ENCODE data around the gene ASIC4.

Gene ASIC4

DNA sequence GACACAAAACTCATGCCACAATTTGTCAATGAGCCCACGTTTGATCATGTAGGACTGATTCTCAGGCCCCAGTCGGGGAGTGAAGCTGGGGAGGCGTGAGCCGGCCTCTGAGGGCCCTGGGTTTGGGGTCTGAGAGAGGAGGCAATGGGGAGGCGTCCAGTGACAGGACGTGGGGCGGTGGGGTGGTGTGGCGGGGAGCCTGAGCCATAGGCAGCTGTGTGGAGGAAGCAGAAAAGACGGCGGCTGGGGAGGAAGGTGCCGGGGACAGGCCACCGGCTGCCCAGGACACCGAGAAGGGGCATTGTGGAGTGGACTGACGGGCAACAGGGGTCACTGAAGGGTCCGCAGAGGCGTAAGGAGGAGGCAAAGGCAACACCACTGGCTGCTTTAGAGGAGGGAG lies 22.1 kb downstream of the ASIC4 start:
- no peak for DNase-seq (ENCODE audit: low read depth)

- DNase-seq (ENCODE audit: low read depth), result no peak
Observed at GRCh38 chr2:219536967-219537366, 22.7 kb downstream of the ASIC4 start.

DNA sequence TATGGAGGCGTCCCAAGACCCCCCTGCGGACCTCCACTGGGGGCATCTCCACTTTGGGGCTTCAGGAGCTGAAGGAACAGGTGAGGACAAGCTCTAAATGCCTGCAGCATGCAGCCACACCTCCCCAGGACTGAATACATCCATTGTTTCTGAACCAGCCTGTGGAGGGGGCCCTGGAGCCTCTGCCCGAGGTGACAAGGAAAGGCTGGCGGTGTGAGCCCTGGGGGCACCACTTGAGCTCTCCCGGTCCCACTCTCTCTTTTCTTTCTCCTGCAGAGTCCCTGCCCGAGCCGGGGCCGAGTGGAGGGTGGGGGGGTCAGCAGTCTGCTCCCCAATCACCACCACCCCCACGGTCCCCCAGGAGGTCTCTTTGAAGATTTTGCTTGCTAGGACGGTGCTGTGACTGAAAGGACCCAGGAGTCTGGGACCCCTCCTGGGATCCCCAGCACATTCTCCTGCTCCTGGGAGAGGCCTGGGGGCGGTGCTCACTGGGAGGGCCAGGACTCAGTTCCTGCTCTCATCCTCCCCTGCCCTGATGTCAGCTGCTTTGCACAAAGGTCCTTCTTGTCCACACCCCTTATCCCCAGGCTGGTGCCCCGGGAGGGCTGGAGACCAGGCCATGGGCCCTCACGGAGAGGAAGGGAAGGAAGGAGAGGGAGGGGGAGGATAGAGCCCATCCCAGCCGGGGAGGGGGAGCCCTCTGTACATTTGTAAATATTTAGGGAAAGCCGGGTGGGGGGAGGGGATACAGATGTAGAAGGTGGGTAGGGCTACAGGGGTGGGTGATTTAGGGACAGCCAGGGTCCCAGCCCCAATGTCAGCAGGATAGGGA lies 23.6 kb downstream of the ASIC4 start:
- DNase-seq (ENCODE audit: low read depth), result no peak

GRCh38 chr2:219538504-219538951 lies 24.2 kb downstream of the ASIC4 start:
- DNase-seq (ENCODE audit: low read depth), result no peak

DNA sequence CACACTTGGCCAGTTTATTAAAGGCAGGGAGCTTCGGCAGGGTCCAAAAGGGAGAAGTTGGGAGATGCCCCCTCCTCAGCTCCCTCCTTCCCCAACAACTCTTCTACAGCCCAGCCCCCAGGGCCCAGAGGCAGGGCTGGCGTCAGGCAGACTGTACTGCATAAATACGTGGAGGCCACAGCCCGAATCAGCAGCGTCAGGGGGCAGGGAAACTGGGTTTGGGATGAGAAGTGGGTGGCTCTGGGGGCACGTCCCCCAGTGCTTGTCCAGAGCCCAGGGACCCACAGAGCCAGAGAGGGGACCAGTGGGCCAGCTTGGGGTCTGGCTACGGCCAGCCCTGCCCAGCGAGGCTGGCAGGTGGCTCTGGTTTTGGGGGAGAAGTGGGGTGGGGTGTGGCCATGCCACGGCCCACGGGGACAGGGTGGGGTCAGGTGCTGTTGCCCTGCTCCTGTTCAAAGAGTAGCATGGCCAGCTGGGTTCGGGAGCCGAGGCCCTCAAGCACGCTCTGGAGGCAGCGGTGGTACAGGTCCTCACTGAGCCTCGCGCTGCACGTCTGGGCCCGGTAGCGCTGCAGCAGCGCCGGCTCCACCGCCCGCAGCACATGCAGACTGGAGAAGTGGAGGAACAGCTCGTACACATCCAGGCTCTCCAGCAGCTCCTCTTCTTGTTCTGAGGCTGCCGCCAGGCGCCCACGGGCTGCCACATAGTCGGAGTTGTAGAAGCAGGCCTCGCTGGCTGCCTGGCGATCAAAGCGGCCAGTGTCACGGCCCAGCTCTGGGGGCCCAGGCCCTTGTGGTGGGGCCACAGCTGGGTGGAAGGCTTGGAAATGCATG lies 24.9 kb downstream of the ASIC4 start:
- DNase-seq (ENCODE audit: low read depth), result no peak

DNA sequence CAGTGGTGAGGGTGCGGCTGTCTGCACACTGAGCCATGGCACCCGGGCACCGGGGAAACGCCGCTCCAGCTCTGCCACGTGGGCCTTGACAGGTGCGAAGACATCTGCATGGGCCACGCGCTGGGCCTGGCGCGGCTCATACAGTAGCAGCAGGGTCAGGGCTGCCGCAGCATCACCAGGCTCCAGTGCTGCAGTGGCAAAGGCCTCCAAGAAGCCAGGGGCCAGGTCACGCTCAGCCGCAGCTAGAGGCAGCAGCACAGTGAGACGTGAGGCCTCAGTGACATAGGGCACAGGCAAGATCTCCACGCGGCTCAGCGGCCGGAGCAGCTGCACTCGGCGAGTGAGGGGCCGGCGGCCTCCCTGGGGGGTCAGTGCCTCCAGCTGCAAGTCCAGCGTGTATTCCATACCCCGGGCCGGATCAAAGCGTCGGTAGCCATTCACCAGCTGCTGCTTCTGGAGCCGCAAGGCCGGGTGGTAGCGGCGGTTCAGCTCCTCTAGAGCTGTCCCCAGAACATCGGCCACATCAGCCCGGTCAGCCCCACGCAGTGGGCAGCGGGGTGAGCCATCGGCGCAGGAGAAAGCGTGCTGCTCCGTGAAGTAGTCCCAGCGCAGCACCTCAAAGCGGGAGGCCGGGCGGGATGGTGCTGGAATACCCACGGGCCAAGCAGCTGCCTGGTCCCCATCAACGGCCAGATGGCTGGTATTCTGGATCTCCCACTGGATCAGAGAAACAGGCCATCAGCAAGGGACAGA lies 25.8 kb downstream of the ASIC4 start:
- no peak for DNase-seq (ENCODE audit: low read depth)

DNA sequence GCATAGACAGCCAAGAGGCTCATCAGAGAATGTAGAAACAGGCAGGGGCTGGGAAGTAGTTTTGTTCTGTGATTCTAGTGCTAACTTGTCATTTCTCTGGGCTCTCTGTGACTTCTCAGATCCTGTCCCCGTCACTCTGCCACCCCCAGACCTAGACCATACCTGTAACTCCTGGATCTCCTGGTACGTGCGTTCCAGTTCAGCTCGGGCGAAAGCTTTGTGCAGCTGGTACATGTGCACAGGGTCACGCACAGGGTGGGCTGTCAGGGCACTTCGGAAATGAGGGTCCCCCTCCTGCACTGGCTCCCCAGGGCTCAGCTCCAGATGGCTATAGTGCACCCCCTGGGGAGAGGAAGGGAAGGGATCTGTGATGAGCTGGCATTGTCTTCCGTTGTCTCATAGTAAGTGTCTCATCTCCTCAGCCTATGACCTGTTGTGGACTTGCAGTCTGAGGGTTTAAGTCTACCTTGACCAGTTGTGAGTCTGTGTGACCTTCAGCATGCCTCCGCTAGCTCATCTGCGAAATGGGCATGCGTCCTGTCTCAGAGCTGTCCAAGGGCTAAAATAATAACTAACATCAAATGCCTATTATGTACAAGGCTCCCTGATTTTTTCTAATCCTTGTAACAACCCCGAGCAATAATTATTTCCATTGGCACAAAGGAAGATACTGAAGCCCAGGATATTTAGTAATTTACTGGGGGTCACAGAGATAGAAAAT lies 26.7 kb downstream of the ASIC4 start:
- no peak for DNase-seq (ENCODE audit: low read depth)

- peak; percentile 76 for DNase-seq (ENCODE audit: low read depth)
Observed at GRCh38 chr2:219541611-219542180, 27.4 kb downstream of the ASIC4 start.

DNA sequence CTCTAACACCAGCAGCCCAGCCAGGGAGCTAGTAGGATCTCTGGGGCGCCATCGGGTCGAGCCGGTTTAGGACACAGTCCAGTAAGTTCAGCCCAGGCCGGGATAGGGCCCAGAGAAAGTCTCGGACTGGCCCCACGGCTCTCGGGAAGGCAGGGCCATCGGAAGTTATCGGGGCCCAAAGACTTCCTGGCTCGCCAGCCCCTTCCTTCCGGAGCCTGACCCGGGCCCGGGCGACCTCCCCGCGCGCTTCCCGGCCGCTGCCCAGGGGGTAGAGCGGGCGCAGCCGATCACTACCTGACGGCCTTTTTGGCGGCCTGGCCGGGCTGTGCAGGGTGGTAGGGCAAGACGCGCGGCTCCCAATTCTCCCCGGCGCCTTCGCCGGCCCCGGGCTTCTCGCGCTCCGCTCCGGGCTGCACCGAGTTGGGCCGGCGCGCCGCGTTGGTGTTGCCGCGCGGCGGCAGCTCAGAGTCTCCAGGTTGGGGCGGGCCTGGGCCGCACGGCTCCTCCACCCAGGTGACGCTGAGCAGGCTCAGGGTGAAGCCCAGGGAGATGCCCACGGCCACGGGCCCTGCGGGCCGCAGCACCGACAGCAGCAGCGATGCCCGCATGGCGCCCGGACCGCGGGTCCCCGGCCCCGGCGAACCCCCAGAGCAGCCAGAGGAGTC lies 28.8 kb downstream of the ASIC4 start:
- no peak for DNase-seq (ENCODE audit: low read depth)

DNA sequence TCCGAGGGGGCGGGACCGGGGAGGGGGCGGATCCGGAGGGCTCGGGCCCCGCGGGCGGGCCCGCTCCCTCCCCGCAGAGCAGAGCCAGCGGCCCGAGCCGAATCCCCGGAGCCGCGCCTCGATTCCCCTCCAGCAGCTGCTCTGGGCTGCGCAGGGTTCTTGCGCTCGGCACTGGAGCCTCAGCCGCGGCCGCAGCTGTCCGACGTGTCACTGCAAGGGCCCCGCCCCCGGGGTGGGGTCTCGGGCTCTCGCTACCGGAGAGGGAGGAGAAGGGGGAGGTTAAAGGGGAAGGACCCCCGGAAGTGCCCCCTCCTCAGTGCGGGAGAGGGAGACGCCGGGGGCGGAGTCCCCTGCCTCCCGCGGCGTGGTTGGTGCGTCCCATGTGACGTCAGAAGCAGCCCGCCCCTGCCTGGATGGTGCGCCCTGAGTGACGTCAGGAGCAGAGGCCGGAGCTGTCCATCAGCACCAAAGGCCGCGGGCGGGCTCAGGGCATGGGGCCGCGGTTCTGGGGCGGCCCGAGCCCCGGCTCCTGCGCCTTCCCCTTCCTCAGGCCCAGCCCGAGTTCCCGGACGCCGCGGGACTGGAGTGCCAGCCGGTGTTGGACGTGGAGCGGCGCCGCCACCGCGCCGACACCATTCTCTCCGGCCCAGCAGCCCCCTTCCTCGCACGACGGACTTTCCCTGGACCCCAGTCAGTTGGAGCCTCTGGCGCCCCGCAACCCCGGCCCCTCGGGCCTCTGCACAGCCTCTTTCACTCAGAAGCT lies 29.5 kb downstream of the ASIC4 start, which contains the start of the genes CHPF and TMEM198:
Gene CHPF (minus strand): TSS at position 214 of the 763 bp plus-strand sequence. CDS start 271 bp downstream, outside the sequence.
Gene TMEM198 (plus strand): TSS at position 433 of the 763 bp plus-strand sequence. CDS start 700 bp downstream, outside the sequence.
- peak; percentile 90 for DNase-seq (ENCODE audit: low read depth)

GRCh38 chr2:219544567-219544966 lies 30.3 kb downstream of the ASIC4 start:
- DNase-seq (ENCODE audit: low read depth), result no peak

- DNase-seq (ENCODE audit: low read depth), result no peak
Observed at GRCh38 chr2:219545295-219545942, 31.1 kb downstream of the ASIC4 start.

DNA sequence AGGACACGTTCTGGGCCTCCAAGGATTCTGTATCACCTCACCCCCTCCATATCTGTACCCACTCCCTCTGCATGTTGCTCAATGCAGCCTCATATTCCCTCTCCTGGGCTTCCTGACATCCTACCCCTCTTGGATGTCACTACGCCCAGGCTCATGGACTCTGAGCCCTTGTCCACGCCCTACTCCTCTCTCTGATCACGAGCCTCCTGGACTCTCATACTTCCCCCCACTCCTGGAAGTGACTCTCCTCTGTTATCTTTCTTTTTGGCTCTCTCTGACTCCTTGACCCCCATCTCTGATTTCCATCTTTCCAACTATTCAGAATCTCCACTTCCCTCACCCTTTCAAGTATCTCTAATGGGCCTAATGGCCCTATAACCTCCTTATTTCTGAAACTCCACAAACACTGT lies 31.7 kb downstream of the ASIC4 start:
- no peak for DNase-seq (ENCODE audit: low read depth)

DNA sequence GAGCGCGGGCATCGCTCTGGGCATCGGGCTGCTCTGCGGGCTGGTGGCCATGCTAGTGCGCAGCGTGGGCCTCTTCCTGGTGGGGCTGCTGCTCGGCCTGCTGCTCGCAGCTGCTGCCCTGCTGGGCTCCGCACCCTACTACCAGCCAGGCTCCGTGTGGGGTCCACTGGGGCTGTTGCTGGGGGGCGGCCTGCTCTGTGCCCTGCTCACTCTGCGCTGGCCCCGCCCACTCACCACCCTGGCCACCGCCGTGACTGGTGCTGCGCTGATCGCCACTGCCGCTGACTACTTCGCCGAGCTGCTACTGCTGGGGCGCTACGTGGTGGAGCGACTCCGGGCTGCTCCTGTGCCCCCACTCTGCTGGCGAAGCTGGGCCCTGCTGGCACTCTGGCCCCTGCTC lies 33.3 kb downstream of the ASIC4 start:
- no peak for DNase-seq (ENCODE audit: low read depth)

GRCh38 chr2:219548990-219549389 lies 34.7 kb downstream of the ASIC4 start:
- DNase-seq (ENCODE audit: low read depth), result no peak

DNA sequence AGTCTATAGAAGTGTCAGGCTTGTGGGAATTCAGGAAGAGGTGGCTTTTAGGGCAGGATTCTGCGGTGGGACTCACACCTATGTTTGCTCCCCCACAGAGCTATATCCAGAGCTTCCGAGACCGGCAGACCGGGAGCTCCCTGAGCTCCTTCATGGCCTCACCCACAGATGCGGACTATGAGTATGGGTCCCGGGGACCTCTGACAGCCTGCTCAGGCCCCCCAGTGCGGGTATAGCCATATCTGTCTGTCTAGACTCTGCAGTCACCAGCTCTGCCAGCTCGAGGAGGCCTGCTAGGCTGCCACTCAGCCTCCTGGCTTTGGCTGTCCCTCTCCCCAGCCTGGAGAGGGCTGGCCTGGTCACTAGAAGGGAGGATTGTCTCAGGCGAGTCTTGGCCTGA lies 35.3 kb downstream of the ASIC4 start:
- no peak for DNase-seq (ENCODE audit: low read depth)

DNA sequence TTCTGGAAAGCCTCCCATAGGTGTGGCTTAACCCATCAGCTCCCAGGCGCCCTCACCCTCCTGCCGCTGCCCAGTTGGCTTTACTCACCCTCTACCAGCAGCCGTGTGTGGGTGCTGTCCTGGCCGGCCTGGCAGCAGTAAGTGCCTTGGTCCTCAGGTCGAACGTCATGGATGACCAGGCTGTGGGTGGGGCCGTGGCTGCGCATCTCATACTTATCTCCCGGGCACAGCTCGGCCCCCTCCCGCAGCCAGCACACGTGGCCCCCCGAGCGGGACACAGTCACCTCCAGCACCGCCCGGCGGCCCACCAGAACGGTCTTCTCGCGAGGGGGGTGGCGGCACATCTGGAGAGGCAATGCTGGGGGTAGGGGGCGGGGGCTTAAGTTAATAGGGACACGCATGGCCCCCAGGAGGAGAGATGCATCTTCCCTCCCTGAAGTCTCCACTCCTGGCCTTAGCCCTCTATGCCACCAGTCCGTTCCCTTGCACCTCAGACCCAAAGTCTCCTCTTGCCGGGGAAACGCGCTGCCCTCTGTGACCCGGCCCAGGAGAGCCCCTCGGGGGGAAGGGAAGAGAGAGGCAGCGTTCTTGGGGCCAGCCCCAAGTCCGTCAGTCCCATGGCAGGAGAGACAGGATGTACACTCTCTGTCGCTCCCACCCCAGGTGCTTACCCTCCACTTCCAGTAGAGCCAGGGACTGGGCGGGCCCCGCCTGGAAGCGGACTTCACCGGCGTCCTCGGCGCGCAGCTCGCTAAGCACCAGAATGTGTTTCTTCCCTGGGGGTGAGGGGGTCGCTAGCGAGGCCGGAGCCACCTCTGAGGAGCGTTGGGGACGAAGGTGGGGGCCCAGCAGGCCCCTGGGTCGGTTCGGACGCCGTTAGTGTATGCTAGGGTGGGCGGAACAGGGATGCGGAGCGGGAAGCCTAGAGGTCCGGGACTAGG lies 37.4 kb downstream of the ASIC4 start:
- no peak for DNase-seq (ENCODE audit: low read depth)

All from activated T-helper 9 cell treated with anti-CD3 and anti-CD28 coated beads, Interleukin-2, amount 50 U/mL, for 16 hours (primary cell).